HuH-7 (cell line): ENCODE data around the gene DGCR8.

Source experiments
- DNase-seq: peaks from one replicate; pipeline ENCODE4 v3.0.0; 2011; ENCODE audit warnings: low spot score

The DGCR8 gene

GRCh38 chr22:20090730-20091240 is 10.7 kb downstream of the DGCR8 start:
- no peak for DNase-seq

- DNase-seq = no peak
Observed at GRCh38 chr22:20091690-20092476, 11.8 kb downstream of the DGCR8 start.

- DNase-seq = no peak
Observed at GRCh38 chr22:20092477-20092854, 12.4 kb downstream of the DGCR8 start.

- DNase-seq = no peak
Observed at GRCh38 chr22:20093418-20094196, 13.6 kb downstream of the DGCR8 start.

GRCh38 chr22:20094197-20094807 is 14.3 kb downstream of the DGCR8 start:
- no peak for DNase-seq

- no peak for DNase-seq
Observed at GRCh38 chr22:20095521-20095920, 15.5 kb downstream of the DGCR8 start.

GRCh38 chr22:20096574-20097420 is 16.8 kb downstream of the DGCR8 start:
- DNase-seq = no peak

GRCh38 chr22:20099099-20099711 is 19.2 kb downstream of the DGCR8 start:
- DNase-seq = no peak

GRCh38 chr22:20101638-20102037 is 21.6 kb downstream of the DGCR8 start:
- no peak for DNase-seq

- DNase-seq = no peak
Observed at GRCh38 chr22:20102203-20102780, 22.3 kb downstream of the DGCR8 start.

- DNase-seq = no peak
Observed at GRCh38 chr22:20105456-20106204, 25.6 kb downstream of the DGCR8 start.

- DNase-seq = no peak
Observed at GRCh38 chr22:20106205-20106848, 26.3 kb downstream of the DGCR8 start.

- DNase-seq = no peak
Observed at GRCh38 chr22:20106849-20107237, 26.8 kb downstream of the DGCR8 start.

- no peak for DNase-seq
Observed at GRCh38 chr22:20107471-20107901, 27.4 kb downstream of the DGCR8 start.

GRCh38 chr22:20107951-20108756 is 28.1 kb downstream of the DGCR8 start:
- no peak for DNase-seq

GRCh38 chr22:20108757-20109230 is 28.8 kb downstream of the DGCR8 start:
- no peak for DNase-seq

GRCh38 chr22:20109411-20110358 is 29.6 kb downstream of the DGCR8 start:
- DNase-seq = no peak
